NCI-H1417 (cell line): ENCODE results near the gene ASTN2.

Experiments
- DNase-seq, 3 experiments: peaks; one replicate each; lab custom pipeline; 2025; lab: John Stamatoyannopoulos, UW

Gene ASTN2

GRCh38 chr9:117014061-117014460 is 400.8 kb downstream of the ASTN2 start:
- no peak for DNase-seq

GRCh38 chr9:117013440-117013995 is 401.3 kb downstream of the ASTN2 start:
- no peak for DNase-seq

- no peak for DNase-seq
These were observed 404.8 kb downstream of the ASTN2 start for GRCh38 chr9:117010061-117010460.

GRCh38 chr9:117008876-117009275 is 406.0 kb downstream of the ASTN2 start:
- no peak for DNase-seq

- no peak for DNase-seq
These were observed 406.4 kb downstream of the ASTN2 start for GRCh38 chr9:117008461-117008860.

GRCh38 chr9:117002686-117003085 is 412.2 kb downstream of the ASTN2 start:
- DNase-seq = no peak

GRCh38 chr9:117000834-117001233 is 414.0 kb downstream of the ASTN2 start:
- no peak for DNase-seq

GRCh38 chr9:117000196-117000723 is 414.6 kb downstream of the ASTN2 start:
- DNase-seq = no peak

GRCh38 chr9:116998305-116998704 is 416.6 kb downstream of the ASTN2 start:
- DNase-seq = no peak

GRCh38 chr9:116992865-116993264 is 422.0 kb downstream of the ASTN2 start:
- no peak for DNase-seq

GRCh38 chr9:116991051-116991450 is 423.8 kb downstream of the ASTN2 start:
- no peak for DNase-seq

- no peak for DNase-seq
These were observed 424.3 kb downstream of the ASTN2 start for GRCh38 chr9:116990592-116990991.

- no peak for DNase-seq
These were observed 427.0 kb downstream of the ASTN2 start for GRCh38 chr9:116987721-116988485.

GRCh38 chr9:116986015-116986414 is 428.8 kb downstream of the ASTN2 start:
- peak in 2 of 3 experiments; percentile 6 to 30 for DNase-seq

- no peak for DNase-seq
These were observed 429.3 kb downstream of the ASTN2 start for GRCh38 chr9:116985596-116985995.

GRCh38 chr9:116984111-116984510 is 430.7 kb downstream of the ASTN2 start:
- DNase-seq = no peak

GRCh38 chr9:116980582-116981120 is 434.2 kb downstream of the ASTN2 start:
- peak in 2 of 3 experiments; percentile 10 to 46 for DNase-seq

- DNase-seq = peak in 1 of 3 experiments; percentile 36
These were observed 435.4 kb downstream of the ASTN2 start for GRCh38 chr9:116979456-116979855.

- no peak for DNase-seq
These were observed 436.7 kb downstream of the ASTN2 start for GRCh38 chr9:116978155-116978554.

- DNase-seq = no peak
These were observed 439.7 kb downstream of the ASTN2 start for GRCh38 chr9:116975126-116975525.

GRCh38 chr9:116966199-116966598 is 448.7 kb downstream of the ASTN2 start:
- no peak for DNase-seq

- no peak for DNase-seq
These were observed 450.6 kb downstream of the ASTN2 start for GRCh38 chr9:116964258-116964657.

- DNase-seq = peak; percentile 82 to 96 (median 92)
These were observed 455.0 kb downstream of the ASTN2 start for GRCh38 chr9:116959809-116960208.
